HEK293T (cell line): ENCODE results near the gene RBFOX2.

Experiments used
- ARNT ChIP-seq: fragments of 450-650 bp; IDR thresholded peaks from 2 replicates; pipeline ENCODE4 v1.6.1; 2017; ENCODE audit warnings: mild to moderate bottlenecking
- CTBP1 ChIP-seq: fragments of 450-650 bp; IDR thresholded peaks from 2 replicates; pipeline ENCODE4 v1.6.1; 2016; ENCODE audit warnings: borderline replicate concordance
- FOXM1 ChIP-seq: fragments of 450-650 bp; IDR thresholded peaks from 2 replicates; pipeline ENCODE4 v1.6.1; 2017; ENCODE audit warnings: mild to moderate bottlenecking, borderline replicate concordance
- PKNOX1 ChIP-seq: fragments of 450-650 bp; IDR thresholded peaks from 2 replicates; pipeline ENCODE4 v1.6.1; 2016
- SUZ12 ChIP-seq: fragments of 450-650 bp; IDR thresholded peaks from 2 replicates; pipeline ENCODE4 v1.6.1; 2016; ENCODE audit warnings: mild to moderate bottlenecking

GRCh38 chr22:36039125-36039524 is 10.5 kb upstream of the RBFOX2 start:
- TF ChIP-seq SUZ12 (no peak), FOXM1 (no peak), CTBP1 (no peak), PKNOX1 (no peak), ARNT (no peak)
